Stimulated activated CD4-positive, alpha-beta T cell treated with anti-CD3 and anti-CD28 coated beads, Interleukin-1b, Interleukin-23, amount 100 ng/mL, for 1 hour (primary cell): Measurements from ENCODE around the gene PPP2R2C.

Experiments used
- DNase-seq, 2 donors: peaks; one replicate each; pipeline ENCODE4 v3.0.0-alpha.2; 2020; ENCODE audit warnings: low read depth in 2 of 2

Gene PPP2R2C

GRCh38 chr4:6494431-6495295 lies 22.2 kb upstream of the PPP2R2C start:
- no peak for DNase-seq

- no peak for DNase-seq
Observed at GRCh38 chr4:6493658-6494304, 21.4 kb upstream of the PPP2R2C start.

GRCh38 chr4:6492861-6493657 lies 20.6 kb upstream of the PPP2R2C start:
- DNase-seq: no peak

- DNase-seq: no peak
Observed at GRCh38 chr4:6492027-6492590, 19.7 kb upstream of the PPP2R2C start.

GRCh38 chr4:6491235-6491634 lies 18.8 kb upstream of the PPP2R2C start:
- no peak for DNase-seq

- no peak for DNase-seq
Observed at GRCh38 chr4:6489927-6490326, 17.5 kb upstream of the PPP2R2C start.

GRCh38 chr4:6487466-6487865 lies 15.1 kb upstream of the PPP2R2C start:
- DNase-seq: no peak

GRCh38 chr4:6480534-6481088 lies 8.2 kb upstream of the PPP2R2C start:
- no peak for DNase-seq

GRCh38 chr4:6478546-6479220 lies 6.3 kb upstream of the PPP2R2C start:
- DNase-seq: no peak

GRCh38 chr4:6476893-6477292 lies 4.5 kb upstream of the PPP2R2C start:
- no peak for DNase-seq

GRCh38 chr4:6475492-6476020 lies 3.1 kb upstream of the PPP2R2C start:
- DNase-seq: no peak

- DNase-seq: no peak
Observed at GRCh38 chr4:6474705-6475457, 2.5 kb upstream of the PPP2R2C start.

GRCh38 chr4:6474053-6474568 lies 1.7 kb upstream of the PPP2R2C start:
- DNase-seq: no peak

- no peak for DNase-seq
Observed at GRCh38 chr4:6473264-6474052, 1.0 kb upstream of the PPP2R2C start.

- no peak for DNase-seq
Observed at GRCh38 chr4:6472008-6472386, 417 bp downstream of the PPP2R2C start.

- DNase-seq: no peak
Observed at GRCh38 chr4:6471307-6472007, 957 bp downstream of the PPP2R2C start.

- DNase-seq: no peak
Observed at GRCh38 chr4:6470502-6471306, 1.7 kb downstream of the PPP2R2C start.
